Stimulated activated CD8-positive, alpha-beta memory T cell treated with anti-CD3 and anti-CD28 coated beads, Interleukin-12 subunit alpha, Interleukin-12 subunit beta, amount 100 ng/mL, for 4 hours (primary cell): ENCODE results near the gene FLG2.

Source experiments
- DNase-seq: peaks from one replicate; pipeline ENCODE4 v3.0.0-alpha.2; 2020; ENCODE audit warnings: low read depth

The FLG2 gene

DNA sequence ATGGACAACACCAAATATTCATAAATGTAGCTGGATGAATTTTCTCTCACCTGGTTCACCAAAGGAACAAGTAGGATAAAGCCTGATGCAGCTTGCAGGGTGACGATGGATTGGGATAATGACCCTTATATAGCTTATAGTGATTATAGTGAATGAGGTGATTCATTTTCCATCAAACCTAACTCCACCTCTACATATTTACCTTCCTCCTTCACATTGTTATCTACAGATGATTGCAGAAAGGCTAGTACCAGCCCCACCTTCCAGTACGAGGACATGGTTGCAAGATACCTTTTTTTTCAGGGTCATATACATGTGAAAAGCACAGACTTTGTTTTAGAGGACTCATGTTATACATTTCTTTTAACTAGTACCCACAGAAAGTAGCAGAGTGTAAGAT is at the start of gene FLG2:
Gene FLG2, minus strand, starts transcription at position 101 of the 400 bp plus-strand sequence. CDS start 1,122 bp downstream, outside the sequence.
- DNase-seq, result no peak

DNA sequence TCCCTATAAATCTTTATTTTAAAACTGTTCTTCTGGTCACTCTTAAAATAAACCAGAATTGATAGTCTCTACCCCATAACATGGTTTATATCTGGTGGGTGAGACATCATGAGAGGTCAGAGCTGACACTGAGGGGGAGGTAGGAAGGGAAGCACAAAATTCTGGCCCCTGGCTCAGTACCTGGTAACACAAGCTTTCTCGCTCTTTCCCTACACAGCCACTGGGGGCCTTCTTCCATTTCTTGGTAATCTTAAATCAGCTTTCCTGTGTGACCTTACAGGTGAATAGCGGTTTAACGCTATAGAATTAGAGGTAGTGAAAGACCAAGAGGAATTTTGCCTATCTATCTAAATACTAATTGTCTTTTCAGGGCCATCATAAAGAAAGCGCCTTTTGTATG is 48.9 kb upstream of the FLG2 start:
- no peak for DNase-seq

DNA sequence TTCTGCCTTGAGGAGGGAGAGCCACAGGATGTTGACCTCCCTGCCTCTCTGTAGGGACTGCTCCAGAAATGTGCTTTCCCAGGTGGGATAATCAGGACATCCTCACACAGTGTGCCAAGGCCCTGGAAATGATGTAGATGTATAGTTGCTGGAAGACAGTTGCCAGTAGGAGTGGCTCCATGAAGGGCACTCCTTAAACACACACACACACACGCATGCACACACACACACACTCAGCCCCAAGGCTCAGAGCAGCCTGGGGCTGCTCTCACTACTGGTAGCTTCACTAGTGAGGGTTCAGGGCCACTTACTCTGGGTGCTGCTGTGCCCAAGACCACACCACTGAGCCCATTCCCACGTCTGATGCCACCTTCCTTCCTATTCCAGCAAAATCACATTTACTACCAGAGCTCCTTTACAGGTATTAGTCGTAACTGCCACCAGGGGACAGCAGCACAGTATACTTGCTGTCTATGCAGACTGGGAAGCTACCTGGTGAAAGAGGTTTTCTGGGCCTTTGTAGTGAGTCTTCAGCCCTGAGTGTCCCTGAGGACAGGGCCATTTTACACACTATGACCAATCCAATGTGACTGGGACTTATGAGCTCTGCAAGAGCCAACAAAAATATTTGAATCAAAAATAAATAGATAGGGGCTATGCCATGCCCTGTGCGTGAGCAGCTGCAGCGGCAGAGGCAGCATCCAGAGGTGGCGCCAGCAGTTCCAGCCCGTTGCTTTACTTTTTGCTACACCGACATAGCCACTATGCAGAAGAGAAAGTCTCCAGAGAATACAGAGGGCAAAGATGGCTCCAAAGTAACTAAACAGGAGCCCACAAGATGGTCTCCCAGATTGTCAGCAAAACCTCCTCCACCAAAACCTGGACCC is 39.2 kb upstream of the FLG2 start:
- no peak for DNase-seq

DNA sequence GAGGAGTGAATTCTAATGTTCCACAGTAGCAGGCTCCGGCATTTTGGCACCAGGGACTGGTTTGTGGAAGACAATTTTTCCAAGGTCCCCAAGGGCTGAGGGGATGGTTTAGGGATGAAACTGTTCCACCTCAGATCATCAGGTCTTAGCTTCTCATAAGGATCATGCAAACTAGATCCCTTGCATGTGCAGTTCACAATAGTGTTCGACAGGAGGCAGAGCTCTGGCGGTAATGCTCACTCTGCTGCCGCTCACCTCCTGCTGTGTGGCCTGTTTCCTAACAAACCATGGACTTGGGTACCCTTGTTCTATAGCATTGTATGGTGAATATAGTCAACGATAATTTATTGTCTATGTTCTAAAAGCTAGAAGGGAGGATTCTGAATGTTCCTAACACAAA is 37.7 kb upstream of the FLG2 start:
- no peak for DNase-seq

DNA sequence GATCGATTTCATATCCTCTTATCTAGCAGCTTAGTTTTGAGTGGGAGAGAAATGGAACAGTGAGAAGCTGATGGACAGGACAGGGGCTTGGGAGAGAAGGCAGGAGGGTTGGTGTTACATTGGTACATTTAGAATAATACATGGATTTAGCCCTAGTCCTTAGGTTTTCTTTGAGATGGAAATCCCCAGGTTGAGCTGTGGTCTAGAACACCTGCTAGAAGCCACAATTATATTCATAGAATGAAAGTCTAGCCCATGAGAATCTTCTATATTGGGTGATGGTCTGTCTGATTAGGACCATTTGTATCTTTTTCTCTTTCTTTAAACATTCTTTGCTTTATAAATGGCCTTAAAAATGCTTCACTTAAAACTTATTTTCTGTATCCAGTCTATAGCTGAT is 34.3 kb upstream of the FLG2 start:
- no peak for DNase-seq

DNA sequence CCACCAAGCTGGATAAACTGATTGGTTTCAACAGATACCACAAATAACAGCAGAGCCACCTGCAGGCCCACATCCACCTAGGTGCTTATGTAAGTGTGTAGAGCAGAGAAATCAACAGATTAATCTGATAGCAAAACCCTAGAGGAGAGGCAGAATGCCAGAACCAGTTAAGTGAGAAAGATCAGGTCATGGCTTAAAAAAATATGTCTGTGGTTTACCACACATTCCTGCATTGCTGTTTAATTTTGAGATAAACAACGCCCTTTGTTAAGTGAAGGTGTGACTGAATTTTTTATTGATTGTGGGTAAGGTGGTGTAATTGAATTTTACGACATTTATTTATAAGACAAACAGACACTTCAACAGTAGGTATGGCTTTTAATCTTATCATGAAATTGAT is 33.1 kb upstream of the FLG2 start:
- DNase-seq, result no peak

DNA sequence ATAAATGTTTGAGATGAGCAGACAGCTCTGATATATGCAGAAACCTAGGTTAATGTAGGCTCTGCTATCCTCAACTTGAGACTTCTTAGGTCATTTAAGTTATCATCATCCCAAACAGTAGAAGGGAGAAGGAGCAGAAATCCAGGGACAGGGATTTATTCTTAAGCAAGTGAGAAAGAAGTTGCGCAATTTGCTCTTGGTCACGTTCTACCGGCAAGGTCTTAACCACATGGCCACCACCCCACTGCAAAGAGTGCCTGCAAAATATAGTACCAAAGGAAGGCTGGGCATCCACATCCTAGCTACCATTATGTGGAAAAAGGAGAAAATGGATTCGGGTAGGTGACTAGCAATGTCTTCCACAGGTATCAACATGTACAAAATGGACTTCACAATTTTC is 29.1 kb upstream of the FLG2 start:
- no peak for DNase-seq

DNA sequence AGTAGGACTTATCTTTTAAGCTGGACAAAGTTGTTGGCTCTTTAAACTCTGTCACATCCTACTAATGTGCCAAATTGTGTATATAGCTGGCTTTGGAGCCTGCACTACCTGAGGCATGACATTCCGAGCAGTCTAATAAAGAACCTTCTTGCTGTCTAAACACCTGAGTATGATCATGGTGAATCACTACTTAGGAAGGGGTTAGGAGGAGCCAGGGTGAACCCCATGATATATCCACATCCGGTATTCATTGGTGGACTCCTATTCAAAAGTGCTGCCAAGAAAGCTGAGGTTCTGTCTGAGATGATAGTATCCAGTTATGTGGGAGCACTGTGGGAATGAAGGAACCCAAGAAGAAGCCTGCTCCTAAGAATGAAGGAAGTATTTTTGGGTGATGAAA is 27.1 kb upstream of the FLG2 start:
- no peak for DNase-seq

DNA sequence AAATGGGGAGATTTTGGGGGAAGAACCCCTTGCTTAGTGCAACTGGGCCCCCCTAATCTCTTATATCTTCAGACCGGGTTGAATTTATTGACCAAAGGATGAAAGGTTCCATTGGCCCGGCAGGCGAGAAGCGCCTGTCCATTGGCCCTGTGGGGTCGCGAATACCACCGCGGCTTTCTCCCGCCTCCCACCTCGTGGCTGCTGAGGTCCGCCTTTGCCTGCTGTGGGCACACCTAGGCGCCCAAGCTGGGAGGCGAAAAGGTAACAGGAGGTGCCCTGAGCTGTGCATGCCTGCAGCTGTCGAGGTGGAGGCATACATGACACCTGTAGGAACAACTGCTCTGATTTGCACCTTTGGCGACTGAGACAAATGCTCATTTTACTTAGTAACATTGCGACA is 21.1 kb upstream of the FLG2 start:
- no peak for DNase-seq

DNA sequence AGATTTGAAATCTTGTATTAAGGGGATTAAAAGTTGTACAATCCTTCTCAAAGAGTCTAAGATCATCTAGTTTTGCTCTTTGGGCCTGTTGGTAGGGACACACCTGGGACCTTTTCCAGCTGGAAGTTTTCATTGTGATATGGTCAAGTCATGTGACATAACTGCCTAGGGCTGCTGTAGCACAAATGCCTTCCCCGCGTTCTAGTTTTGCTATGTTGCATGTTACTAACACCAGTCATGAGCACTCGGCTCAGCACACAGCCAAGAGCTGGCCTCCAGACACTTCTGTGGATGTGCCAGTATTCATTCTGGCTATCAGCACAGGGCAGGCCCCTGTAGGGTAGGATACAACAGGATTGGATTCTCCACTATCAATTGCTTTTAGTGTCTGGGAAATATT is 14.6 kb upstream of the FLG2 start:
- DNase-seq, result no peak

DNA sequence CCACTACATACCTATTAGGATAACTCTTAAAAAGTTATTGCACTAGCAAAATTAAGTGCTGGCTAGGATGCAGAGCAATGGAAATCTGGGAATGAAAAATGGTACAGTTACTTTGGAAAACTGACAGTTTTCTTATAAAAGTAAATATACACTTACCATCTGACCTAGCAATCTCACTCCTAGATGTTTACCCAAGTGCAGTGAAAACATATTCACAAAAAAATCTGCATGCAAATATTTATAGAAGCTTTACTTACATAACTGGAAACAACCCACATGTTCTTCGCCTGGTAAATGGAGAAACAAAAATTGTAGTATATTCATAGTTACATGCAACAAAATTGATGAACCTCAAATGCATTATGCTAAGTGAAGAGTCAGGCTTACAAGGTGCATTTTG is 12.9 kb upstream of the FLG2 start:
- no peak for DNase-seq

DNA sequence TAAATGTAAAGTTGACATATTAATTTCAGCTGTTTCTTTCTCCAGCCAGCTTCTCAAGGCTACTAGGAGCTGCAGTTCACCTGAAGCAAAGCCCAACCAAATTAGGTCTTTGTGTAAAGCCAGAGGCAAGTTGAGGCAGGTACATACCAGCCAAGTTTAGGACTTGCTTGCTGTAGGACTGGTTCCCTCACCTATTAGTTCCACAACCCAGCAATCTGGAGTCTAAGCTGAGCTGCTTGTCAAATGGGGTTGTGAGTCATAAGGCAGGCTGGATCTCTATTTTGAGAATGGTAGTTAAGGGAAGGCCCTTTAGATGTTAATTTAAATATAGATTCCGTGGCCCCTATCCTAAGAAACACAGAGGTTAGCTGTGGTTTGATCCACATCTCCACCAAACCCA is 7.6 kb upstream of the FLG2 start:
- no peak for DNase-seq

DNA sequence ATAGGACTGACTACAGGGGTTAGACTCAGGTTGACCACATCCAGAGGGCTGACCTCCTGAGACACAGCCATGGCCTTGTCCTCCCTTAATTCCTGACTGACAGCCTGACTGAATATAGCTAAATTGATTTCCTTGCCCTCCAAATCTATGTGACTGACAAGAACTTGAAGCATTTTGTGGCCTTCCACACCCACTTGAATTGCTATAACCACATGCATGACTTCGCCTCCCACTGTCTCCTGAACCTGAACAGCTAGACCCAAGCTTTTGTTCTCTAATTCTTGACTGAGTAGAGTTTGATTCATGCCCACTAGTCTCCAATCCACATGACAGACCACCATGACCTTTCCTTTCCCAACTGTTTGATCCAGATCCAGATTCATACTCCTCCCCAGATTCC is 3.1 kb downstream of the FLG2 start:
- DNase-seq, result no peak

DNA sequence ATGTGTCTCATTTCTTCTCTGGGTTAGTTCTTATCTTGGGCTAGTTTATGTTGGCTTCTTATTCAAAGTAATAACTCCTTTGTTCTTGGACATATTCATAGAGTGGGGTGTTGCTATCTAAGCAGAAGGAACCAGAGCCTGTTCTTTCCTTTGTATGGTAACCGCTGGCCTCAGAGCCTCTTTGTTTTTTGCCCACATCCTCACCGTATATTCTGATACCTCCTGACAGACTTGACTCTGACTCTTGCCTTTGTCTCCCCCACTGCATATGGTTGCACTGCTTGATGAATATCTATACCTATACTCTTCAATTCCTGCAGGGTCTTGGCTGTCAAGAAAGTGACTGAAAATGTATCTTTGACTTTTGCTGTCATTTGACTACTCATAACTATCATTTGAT is 10.2 kb downstream of the FLG2 start:
- no peak for DNase-seq

DNA sequence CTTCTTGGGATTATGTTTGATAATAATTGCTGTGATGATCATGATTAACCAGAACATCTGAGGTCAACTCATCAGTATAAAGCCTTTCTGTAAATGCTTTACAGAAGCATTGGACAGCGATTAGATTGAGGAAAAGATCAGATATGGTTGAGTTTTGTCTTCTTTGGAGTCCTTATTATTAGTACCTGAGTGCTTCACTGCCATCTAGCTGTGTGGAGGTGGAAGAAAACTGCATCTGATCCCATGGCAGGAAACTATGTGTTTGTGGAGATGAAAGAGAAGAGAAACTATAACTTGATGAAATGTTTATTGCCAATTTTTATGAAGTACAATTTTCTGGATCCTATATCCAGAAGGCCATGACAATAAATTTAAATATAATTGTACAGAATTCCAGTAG is 11.4 kb downstream of the FLG2 start:
- no peak for DNase-seq

DNA sequence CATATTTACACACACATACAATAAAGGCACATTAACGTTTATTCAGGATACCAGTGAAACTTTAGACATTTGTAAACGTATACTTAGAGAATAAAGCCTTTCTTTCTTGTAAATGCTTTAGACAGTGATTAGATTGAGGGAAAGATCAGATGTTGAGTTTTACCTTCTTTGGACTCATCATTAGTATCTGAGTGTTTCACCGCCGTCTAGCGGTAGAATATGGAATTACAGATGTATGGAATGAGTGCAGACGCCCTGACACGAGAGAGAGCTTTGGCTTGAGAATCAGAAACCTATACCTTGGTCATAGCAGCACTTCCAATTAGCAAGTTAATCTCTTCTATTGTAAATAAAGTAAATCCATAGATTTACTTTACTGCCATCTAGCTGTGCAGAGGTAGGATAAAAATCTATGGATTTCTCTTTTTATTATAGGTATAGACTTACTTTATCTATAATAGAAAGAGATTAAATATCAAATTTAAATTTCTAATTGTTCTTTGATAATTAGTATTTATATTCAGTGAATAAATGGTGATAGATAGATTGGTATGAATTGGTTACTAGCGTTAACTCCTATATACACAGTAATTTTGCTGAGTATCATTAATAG is 12.6 kb downstream of the FLG2 start:
- DNase-seq, result no peak

DNA sequence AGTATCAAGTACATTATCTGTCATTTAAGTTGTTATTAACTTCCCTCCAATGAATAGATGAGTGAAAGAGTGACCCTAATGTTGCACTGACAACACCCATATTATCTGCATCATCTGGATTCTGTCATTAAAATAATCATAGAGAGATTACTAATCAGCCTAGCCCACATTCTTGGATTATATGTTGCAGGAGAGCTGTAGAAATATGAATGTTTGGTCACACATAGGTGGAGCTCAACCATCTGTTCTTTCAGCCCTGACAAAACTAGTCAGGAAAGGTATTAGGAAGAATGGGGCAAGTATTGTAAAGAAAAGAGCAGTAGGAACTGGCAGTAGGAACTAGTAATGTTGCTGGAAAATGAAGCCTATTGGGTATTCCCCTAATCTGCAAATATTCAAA is 15.4 kb downstream of the FLG2 start:
- DNase-seq, result no peak

DNA sequence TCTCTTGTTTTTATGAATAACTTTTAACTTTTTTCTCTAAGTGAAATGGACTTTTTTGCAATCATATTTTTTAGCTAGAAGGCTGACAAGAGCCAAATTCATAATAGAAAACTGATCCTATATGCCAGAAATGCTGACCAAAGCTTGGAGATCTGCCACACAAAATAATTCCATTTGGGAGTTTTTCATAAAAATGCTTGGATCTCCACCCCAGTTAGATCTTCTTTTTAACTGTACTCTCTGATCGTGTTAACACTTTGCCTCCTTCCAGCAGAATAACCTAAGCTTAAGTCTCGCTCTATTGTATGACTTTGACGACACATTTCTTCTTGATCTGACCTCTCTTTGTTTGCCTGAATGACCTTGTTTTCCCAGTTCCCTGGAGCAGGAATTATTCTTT is 16.8 kb downstream of the FLG2 start:
- DNase-seq, result no peak

DNA sequence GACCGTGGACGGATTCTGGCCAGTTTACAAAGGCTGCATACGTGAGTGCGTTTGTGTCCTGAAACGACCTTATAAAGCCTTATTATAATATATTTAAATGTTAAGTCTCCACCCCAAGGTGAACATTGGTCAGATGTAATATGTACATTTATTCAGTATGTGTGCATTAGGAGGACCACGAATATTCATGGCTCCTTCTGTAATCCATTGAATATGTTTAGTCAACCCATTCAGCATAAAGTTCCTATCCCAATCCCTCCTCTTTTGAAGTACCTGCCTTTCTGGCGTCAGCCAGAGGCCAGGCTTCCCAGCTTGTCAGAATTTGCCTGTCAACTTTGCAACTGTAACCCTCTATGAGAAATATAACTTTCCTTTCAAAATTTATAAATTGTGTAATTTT is 24.4 kb downstream of the FLG2 start:
- no peak for DNase-seq

DNA sequence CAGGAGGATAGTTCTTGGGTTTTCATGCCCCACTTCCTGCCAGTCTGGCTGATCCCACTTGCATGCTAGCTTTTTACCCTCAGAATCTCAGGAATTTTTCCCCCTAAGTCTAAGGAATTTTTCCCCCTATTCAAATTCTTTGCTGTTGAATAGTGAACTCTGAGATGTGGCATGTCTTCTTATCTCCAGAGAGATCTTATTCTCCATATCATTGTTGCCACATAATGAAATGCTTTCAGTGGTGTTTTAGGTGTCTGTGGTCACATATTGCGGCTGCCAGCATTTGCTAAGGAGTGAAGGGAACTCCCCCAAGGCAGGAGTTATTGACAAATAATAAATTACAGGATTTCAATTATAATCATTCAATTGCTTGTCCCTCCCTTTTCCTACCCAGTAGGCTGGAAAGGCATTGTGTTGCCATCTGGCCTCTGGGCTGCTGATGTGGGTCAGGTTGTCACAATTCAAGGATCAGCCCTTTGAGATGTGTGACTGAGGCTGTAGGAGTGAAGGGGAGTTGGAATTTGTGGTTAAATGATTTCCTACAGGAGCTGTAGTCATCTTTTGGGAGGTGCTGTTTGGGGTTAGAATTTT is 30.9 kb downstream of the FLG2 start:
- DNase-seq, result no peak

DNA sequence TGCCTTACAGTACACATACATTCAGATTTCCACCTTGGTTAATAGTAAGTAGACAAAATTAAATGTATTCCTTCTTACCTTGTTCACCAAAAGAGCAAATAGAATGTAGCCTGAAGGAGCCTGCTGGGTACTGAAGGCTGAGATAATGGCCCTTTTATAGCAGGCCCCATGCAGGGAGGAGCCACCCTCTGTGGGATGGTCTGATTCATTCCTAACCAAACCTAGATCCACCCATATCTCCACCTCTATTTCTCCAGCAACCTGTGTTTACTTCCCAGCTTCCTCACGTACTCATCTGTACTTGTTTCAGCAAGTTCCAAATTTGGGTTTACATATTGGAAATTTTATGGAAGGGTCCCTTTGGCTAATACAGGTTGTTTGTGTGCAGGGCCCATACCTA is 34.7 kb downstream of the FLG2 start, which contains the start of gene FLG:
Gene FLG, minus strand, starts transcription at position 129 of the 400 bp plus-strand sequence. CDS start 9,783 bp downstream, outside the sequence.
- no peak for DNase-seq

DNA sequence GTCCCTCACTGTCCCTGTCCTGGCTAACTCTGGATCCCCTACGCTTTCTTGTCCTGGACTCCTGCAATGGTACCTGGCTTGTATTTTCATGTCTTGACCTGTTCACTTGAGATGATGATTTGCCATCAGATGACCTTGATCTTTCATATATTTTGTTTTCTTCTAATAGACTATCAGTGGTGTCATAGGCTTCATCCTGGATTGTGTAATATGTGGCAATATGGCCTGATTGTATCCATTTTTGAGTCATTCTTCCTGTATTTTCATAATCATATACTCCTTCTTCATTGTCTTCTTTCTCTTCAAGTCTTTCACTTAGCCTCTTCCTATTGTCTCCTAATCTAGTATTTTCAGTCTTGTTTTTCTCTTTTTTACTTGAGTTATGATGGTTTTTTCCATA is 45.8 kb downstream of the FLG2 start:
- no peak for DNase-seq

DNA sequence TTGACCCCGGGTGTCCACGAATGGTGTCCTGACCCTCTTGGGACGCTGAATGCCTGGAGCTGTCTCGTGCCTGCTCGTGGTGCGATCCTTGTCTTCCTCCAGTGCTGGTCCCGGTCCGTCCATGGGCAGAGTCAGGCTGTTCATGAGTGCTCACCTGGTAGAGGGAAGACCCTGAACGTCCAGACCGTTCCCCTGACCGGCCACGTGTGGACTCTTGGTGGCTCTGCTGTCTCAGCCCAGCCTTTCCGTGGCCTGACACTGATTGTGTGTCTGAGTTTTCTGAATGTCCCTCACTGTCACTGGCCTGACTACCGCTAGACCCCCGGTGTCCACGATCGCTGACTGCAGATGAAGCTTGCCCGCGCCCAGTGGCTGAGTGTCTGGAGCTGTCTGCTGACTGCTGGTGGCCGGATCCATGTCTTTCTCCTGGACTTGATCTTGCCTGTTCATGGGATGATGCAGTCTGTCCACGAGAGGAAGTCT is 46.4 kb downstream of the FLG2 start:
- DNase-seq, result no peak
